ENCODE data around the gene CRPPA. TPM values are rescaled to one million over a fixed set of nuclear protein-coding genes. Genes with fewer than 3 reads are reported as not detected.

Gene CRPPA
- total and polyA plus RNA-seq, 2 of the 13 experiments (the other 11 are each of a cell fraction or from before 2014, with no cell fraction given) = 0.16 to 1.3 TPM

DNA sequence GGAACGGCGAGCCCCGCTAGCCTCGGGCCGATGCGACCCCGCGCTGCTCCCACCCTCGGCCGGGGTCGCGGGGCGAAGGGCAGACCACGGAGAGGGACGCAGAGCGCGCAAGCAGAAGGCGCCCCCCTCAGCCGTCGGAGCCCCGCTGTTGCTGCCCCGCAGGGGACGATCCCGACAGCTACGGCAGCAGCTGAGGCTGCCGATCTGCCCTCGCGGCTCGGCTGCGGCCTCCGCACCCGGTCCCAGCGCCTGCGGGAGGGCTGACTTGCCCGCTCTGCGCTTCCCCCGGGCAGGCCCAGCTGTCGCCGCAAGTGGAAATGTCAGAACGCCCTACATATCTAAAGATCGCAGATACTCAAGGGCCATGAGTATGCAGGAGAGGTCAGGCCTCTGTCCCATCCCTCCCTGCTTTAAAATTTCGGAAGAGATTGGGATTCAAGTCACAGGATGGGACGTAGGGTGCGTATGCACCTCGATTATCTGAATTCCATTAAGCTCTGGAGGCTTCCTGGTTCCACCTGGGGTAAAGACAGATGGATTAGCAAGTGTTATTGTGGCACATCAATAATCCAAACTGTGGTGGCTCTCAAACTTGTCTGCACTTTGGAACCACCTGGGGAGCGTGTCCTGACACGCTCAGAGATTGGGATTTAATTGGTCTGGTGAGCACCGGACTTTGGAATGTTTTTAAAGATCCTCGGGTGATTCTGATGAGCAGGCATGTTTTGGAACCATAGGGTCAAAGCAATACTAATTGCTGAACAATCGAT lies at the start of gene CRPPA (continued):
- TF ChIP-seq ZBTB44 (CRISPR knock-in tag; IDR thresholded peaks at IDR 0.05) (no peak), ZNF646 (CRISPR knock-in tag; IDR thresholded peaks at IDR 0.05) (no peak), ADNP (CRISPR knock-in tag; IDR thresholded peaks at IDR 0.05) (no peak), BORCS8-MEF2B (CRISPR knock-in tag; IDR thresholded peaks at IDR 0.05) (peak; percentile 60; the same call in 1 of the 2 replicates), ZNF891 (CRISPR knock-in tag; IDR thresholded peaks at IDR 0.05) (no peak), MED8 (CRISPR knock-in tag; IDR thresholded peaks at IDR 0.05; ENCODE audit: insufficient replicate concordance) (no peak), ZFP1 (CRISPR knock-in tag; IDR thresholded peaks at IDR 0.05) (no peak), NFIB (CRISPR knock-in tag; IDR thresholded peaks at IDR 0.05; ENCODE audit: borderline replicate concordance) (no peak), E2F2 (CRISPR knock-in tag; IDR thresholded peaks at IDR 0.05; ENCODE audit: borderline replicate concordance) (no peak), ZNF615 (CRISPR knock-in tag; IDR thresholded peaks at IDR 0.05; ENCODE audit: borderline replicate concordance) (no peak), ZSCAN25 (CRISPR knock-in tag; IDR thresholded peaks at IDR 0.05) (no peak), ZUFSP (CRISPR knock-in tag; IDR thresholded peaks at IDR 0.05; ENCODE audit: borderline replicate concordance) (no peak)
- TF ChIP-seq, protein P1, sequence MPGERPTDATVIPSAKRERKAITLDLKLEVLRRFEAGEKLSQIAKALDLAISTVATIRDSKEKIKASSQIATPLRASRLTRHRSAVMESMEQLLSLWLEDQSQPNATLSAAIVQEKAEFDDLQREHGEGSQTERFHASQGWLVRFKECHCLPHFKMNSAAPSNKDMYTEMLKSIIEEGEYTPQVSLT (CRISPR knock-in tag; IDR thresholded peaks at IDR 0.05; ENCODE audit: borderline replicate concordance, low read depth) = no peak
- TF ChIP-seq, protein P2, sequence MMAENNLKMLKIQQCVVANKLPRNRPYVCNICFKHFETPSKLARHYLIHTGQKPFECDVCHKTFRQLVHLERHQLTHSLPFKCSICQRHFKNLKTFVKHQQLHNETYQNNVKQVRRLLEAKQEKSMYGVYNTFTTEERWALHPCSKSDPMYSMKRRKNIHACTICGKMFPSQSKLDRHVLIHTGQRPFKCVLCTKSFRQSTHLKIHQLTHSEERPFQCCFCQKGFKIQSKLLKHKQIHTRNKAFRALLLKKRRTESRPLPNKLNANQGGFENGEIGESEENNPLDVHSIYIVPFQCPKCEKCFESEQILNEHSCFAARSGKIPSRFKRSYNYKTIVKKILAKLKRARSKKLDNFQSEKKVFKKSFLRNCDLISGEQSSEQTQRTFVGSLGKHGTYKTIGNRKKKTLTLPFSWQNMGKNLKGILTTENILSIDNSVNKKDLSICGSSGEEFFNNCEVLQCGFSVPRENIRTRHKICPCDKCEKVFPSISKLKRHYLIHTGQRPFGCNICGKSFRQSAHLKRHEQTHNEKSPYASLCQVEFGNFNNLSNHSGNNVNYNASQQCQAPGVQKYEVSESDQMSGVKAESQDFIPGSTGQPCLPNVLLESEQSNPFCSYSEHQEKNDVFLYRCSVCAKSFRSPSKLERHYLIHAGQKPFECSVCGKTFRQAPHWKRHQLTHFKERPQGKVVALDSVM (CRISPR knock-in tag; IDR thresholded peaks at IDR 0.05) = peak; percentile 52; the same call in 1 of the 2 replicates
